Esophagus muscularis mucosa (tissue), 4 donors: ENCODE data around the gene WNT5B. TPM values are rescaled to one million over a fixed set of nuclear protein-coding genes. Genes with fewer than 3 reads are reported as not detected.
A peak's percentile ranks its signal among the peaks of the same experiment; 100 is the strongest.

Experiments used
- DNase-seq: peaks from one replicate; pipeline ENCODE4 v3.0.0-alpha.2; 2017; ENCODE audit errors: extremely low spot score
- H3K27ac ChIP-seq, 4 donors: fragments of 200-600 bp; sonication (generic); replicated peaks in 1 of 4; 1 replicate in 3 of 4; 2 replicates in 1 of 4; pipeline ENCODE4 v1.5.1; 2016 to 2019; ENCODE audit warnings: mild to moderate bottlenecking in 1 of 4
- H3K27me3 ChIP-seq, 4 donors: fragments of 200-600 bp; sonication (generic); one replicate each; pipeline versions ENCODE4 v1.5.1 to v1.6.0; 2016 to 2019
- H3K36me3 ChIP-seq, 4 donors: fragments of 200-600 bp; sonication (generic); one replicate each; pipeline ENCODE4 v1.5.1; 2016 to 2019
- H3K4me1 ChIP-seq, 4 donors: fragments of 200-600 bp; sonication (generic); one replicate each; pipeline ENCODE4 v1.5.1; 2016 to 2019
- H3K4me3 ChIP-seq, 4 donors: fragments of 200-600 bp; sonication (generic); 1 replicate in 2 of 4; 2 replicates in 2 of 4; pipeline ENCODE4 v1.5.1; 2016 to 2019; ENCODE audit warnings: mild to moderate bottlenecking in 4 of 4, moderate library complexity in 1 of 4
- H3K9me3 ChIP-seq, 4 donors: fragments of 200-600 bp; sonication (generic); 1 replicate in 3 of 4; 2 replicates in 1 of 4; pipeline ENCODE4 v1.5.1; 2016 to 2019
- CTCF ChIP-seq, 3 experiments: fragments of 200-600 bp in 2 of 3; fragments of 450-650 bp in 1 of 3; sonication (generic) in 2 of 3; IDR thresholded peaks; one replicate each; pipeline ENCODE4 v1.5.1; 2017 to 2019; ENCODE audit warnings: antibody characterized with exemption in 3 of 3, mild to moderate bottlenecking in 2 of 3, moderate library complexity in 1 of 3
- EP300 ChIP-seq: sonication (generic); formaldehyde crosslinking; IDR thresholded peaks from one replicate; pipeline ENCODE4 v1.6.1; 2017; ENCODE audit warnings: antibody characterized with exemption
- POLR2A ChIP-seq: fragments of 450-650 bp; IDR thresholded peaks from one replicate; pipeline ENCODE4 v1.6.1; 2017; ENCODE audit warnings: antibody characterized with exemption, moderate library complexity, mild to moderate bottlenecking, low read depth
- POLR2AphosphoS5 ChIP-seq, 2 donors: sonication (generic); formaldehyde crosslinking; IDR thresholded peaks; one replicate each; pipeline ENCODE4 v1.6.1; 2017; ENCODE audit warnings: antibody characterized with exemption in 2 of 2
- WGBS: methylation state at CpG from one replicate; pipeline ENCODE4 v1.1.5; 2018; 5-methylcytosine and 5-hydroxymethylcytosine counted together
- intact Hi-C: fragments of 100-400 bp; cut with DNase I; formaldehyde crosslinking; loops from one replicate; pipeline ENCODE4 v1.15.1; 2023
- total RNA-seq, 4 donors: library from RNA; depleted of rRNA; stranded (reverse); fragments of >200 nt; gene quantifications; one replicate each; pipeline versions ENCODE4 v1.1.0 to v1.2.1, GENCODE V29; 2016

Gene WNT5B
- total RNA-seq, 4 donors from 2014 or later: 33.5 to 112 (median 53.5) TPM

- H3K27ac ChIP-seq: peak overlapping the region; percentile 13 to 74 (median 48)
- no peaks in the 10 kb centered on the region for H3K9me3 ChIP-seq
- 46% methylated on average over 7 of the region's 7 CpGs for WGBS
- H3K36me3 ChIP-seq: peaks cover 4 to 44% (median 27%) of the 10 kb centered on the region in 4 donors
- no peaks in the 10 kb centered on the region for H3K27me3 ChIP-seq
- no peak overlapping the region for H3K4me3 ChIP-seq
- peaks cover 15 to 86% (median 68%) of the 10 kb centered on the region in 4 donors for H3K4me1 ChIP-seq
- TF ChIP-seq EP300: no peak
- no peak for TF ChIP-seq POLR2A
- no peak for TF ChIP-seq CTCF (IDR thresholded peaks at IDR 0.05)
- TF ChIP-seq POLR2AphosphoS5 (IDR thresholded peaks at IDR 0.05): no peak
- intact Hi-C loops: no loop called here
- no peak for DNase-seq
Measured at GRCh38 chr12:1642513-1642912, 13.5 kb downstream of the WNT5B start.

GRCh38 chr12:1643043-1643442 is 14.0 kb downstream of the WNT5B start:
- DNase-seq: no peak
- 70% methylated on average over 9 of the region's 9 CpGs for WGBS
- intact Hi-C loops: no loop called here
- H3K4me1 ChIP-seq: peaks cover 15 to 84% (median 65%) of the 10 kb centered on the region in 4 donors
- TF ChIP-seq EP300: no peak
- TF ChIP-seq CTCF (IDR thresholded peaks at IDR 0.05): no peak
- no peak for TF ChIP-seq POLR2A
- no peak for TF ChIP-seq POLR2AphosphoS5 (IDR thresholded peaks at IDR 0.05)
- H3K4me3 ChIP-seq: no peak overlapping the region
- no peaks in the 10 kb centered on the region for H3K27me3 ChIP-seq
- H3K36me3 ChIP-seq: peaks cover 4 to 44% (median 29%) of the 10 kb centered on the region in 4 donors
- H3K27ac ChIP-seq: peak overlapping the region; percentile 13 to 74 (median 48)
- no peaks in the 10 kb centered on the region for H3K9me3 ChIP-seq

DNA sequence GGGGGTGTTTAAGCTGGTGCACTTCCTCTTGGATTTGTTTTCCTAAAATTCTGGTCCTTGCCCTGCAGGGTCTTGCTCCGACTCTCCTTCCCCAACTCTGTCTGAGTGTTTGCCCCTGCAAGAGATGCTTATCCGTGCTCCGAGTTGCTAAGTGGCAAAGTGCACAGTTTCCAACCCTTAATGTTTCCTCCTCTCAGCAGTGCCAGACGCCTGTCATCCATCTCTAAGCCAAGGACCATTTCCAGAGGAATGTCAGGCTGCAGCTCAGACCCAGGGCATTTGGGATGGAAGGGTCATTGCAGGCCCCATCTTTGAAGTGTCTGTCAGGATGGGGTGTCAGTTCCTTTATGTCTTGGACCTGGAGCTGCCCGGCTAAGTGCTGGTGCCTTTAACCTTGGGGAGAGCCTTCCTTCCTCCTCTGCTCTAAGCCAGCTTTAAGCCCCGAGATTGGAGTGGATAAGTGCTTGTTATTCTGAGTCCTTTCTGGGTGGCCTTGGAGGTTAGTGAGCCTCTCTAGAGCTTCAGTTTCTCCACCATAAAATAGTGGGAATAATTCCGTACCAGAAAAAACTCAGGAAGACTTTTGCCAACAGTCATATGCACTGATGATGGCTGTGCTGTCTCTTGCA is 15.0 kb downstream of the WNT5B start:
- peak overlapping the region; percentile 40 to 74 (median 56) for H3K27ac ChIP-seq
- intact Hi-C loops: no loop called here
- no peak for TF ChIP-seq POLR2AphosphoS5 (IDR thresholded peaks at IDR 0.05)
- no peak for TF ChIP-seq POLR2A
- no peak for TF ChIP-seq EP300
- TF ChIP-seq CTCF (IDR thresholded peaks at IDR 0.05): no peak
- peaks cover 4 to 44% (median 28%) of the 10 kb centered on the region in 4 donors for H3K36me3 ChIP-seq
- H3K27me3 ChIP-seq: no peaks in the 10 kb centered on the region
- DNase-seq: no peak
- no peaks in the 10 kb centered on the region for H3K9me3 ChIP-seq
- 30% methylated on average over 6 of the region's 7 CpGs for WGBS
- no peak overlapping the region for H3K4me3 ChIP-seq
- peaks cover 20 to 86% (median 67%) of the 10 kb centered on the region in 4 donors for H3K4me1 ChIP-seq

- Histone ChIP-seq H3K36me3 (peaks cover 1 to 38% (median 25%) of the 10 kb centered on the region in 4 donors), H3K9me3 (no peaks in the 10 kb centered on the region), H3K27me3 (no peaks in the 10 kb centered on the region), H3K4me3 (peak overlapping the region in 2 of 4 donors; percentile 3 to 4), H3K27ac (peak overlapping the region; percentile 52 to 74 (median 58)), H3K4me1 (peaks cover 28 to 92% (median 71%) of the 10 kb centered on the region in 4 donors)
- no peak for TF ChIP-seq EP300
- no peak for TF ChIP-seq POLR2A
- peak in 1 of 2 donors; percentile 28 for TF ChIP-seq POLR2AphosphoS5 (IDR thresholded peaks at IDR 0.05)
- no peak for TF ChIP-seq CTCF (IDR thresholded peaks at IDR 0.05)
- intact Hi-C loops: no loop called here
- 26% methylated on average over 15 of the region's 15 CpGs for WGBS
- no peak for DNase-seq
Measured at GRCh38 chr12:1644534-1645438, 15.8 kb downstream of the WNT5B start.
